Lung (tissue), 12 donors: ENCODE results near the gene GREB1. TPM values are rescaled to one million over a fixed set of nuclear protein-coding genes. Genes with fewer than 3 reads are reported as not detected.

Experiments used
- ATAC-seq: fragments of 200-7000 bp; cut with Tn5 transposase; one replicate; pipeline ENCODE4 v1.9.1; 2020; ENCODE audit warnings: moderate number of reproducible peaks; ENCODE audit not compliant: insufficient read depth, low FRiP score
- DNase-seq, 3 donors: peaks; one replicate each; pipeline ENCODE4 v3.0.0-alpha.2; 2013 to 2017
- H3K27ac ChIP-seq, 2 donors: one replicate each; pipeline ENCODE4 v1.5.1; 2013; ENCODE audit warnings: mild to moderate bottlenecking in 2 of 2, moderate library complexity in 2 of 2, control low read depth in 1 of 2, inconsistent platforms in 1 of 2, low read depth in 1 of 2, low read length in 1 of 2
- H3K27me3 ChIP-seq, 3 donors: one replicate each; pipeline ENCODE4 v1.5.1; 2013; ENCODE audit warnings: low read length in 2 of 3; ENCODE audit not compliant: control insufficient read depth in 3 of 3, insufficient read depth in 3 of 3
- H3K36me3 ChIP-seq, 4 donors: one replicate each; pipeline ENCODE4 v1.5.1; 2013; ENCODE audit warnings: low read length in 4 of 4, mild to moderate bottlenecking in 1 of 4, moderate library complexity in 1 of 4; ENCODE audit not compliant: control insufficient read depth in 4 of 4, insufficient read depth in 4 of 4
- H3K4me1 ChIP-seq, 5 donors: one replicate each; pipeline ENCODE4 v1.5.1; 2013; ENCODE audit warnings: low read length in 5 of 5, mild to moderate bottlenecking in 2 of 5, moderate library complexity in 1 of 5; ENCODE audit not compliant: control insufficient read depth in 5 of 5, insufficient read depth in 5 of 5
- H3K4me3 ChIP-seq: one replicate; pipeline ENCODE4 v1.5.1; 2013; ENCODE audit warnings: mild to moderate bottlenecking, control low read depth, moderate library complexity
- H3K9ac ChIP-seq, 2 donors: one replicate each; pipeline ENCODE4 v1.5.1; 2013; ENCODE audit warnings: low read length in 2 of 2, control low read depth in 1 of 2; ENCODE audit not compliant: insufficient read depth in 1 of 2
- H3K9me3 ChIP-seq, 4 donors: one replicate each; pipeline ENCODE4 v1.5.1; 2013; ENCODE audit warnings: low read length in 3 of 4, mild to moderate bottlenecking in 1 of 4, moderate library complexity in 1 of 4; ENCODE audit not compliant: control insufficient read depth in 4 of 4, insufficient read depth in 3 of 4
- WGBS, 2 donors: extraction: QIAGEN DNeasy Blood & Tissue Kit; methylation state at CpG; one replicate each; pipeline ENCODE4 v1.1.7; 2013; 5-methylcytosine and 5-hydroxymethylcytosine counted together
- polyA plus RNA-seq, 2 donors: library from polyadenylated mRNA; stranded (reverse); fragments of 200-250 nt; gene quantifications; one replicate each; pipeline ENCODE4 v1.2.1, GENCODE V29; 2013
- total RNA-seq, 2 donors: library from RNA; depleted of rRNA in 1 of 2; stranded (reverse); fragments of >200 nt in 1 of 2; gene quantifications; one replicate each; pipeline ENCODE4 v1.2.1, GENCODE V29; 2014 to 2021
- TF ChIP-seq, protein P1 (sequence below): IDR thresholded peaks from 2 replicates; pipeline ENCODE4 v1.5.1; 2012; ENCODE audit warnings: mild to moderate bottlenecking; ENCODE audit errors: control extremely low read depth, extremely low read depth
- donor health status: control.
- donor health status: control.
- donor health status: Bipolar disorder and iron deficiency.
- donor health status: healthy.
- donor health status: DM: yes; HTN: yes; CAD: no.

Gene GREB1
- total and polyA plus RNA-seq, 4 donors: 0.23 to 3.3 (median 1.8) TPM

DNA sequence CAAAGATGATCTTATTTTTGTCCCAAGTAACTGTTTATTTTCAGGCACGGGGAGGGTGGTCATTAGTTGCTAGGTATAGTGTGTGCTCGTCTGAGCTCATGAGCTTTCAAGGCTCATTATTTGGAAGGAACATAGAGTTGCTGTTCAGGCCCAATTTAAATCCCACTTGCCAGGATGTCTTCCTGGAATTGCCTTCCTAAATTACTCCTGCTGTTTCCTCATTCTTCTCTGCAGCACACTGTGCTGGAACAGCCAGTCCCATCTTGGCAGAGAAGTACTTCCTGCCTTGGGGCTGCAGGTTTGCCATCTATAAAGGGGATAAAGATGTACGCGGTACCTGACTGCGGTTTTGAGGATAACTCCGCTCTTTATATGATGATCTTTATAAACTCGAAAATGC lies 37.3 kb downstream of the GREB1 start:
- Histone ChIP-seq H3K9me3 (no peaks in the 10 kb centered on the region), H3K27ac (no peak overlapping the region), H3K36me3 (no peaks in the 10 kb centered on the region), H3K9ac (no peak overlapping the region), H3K4me1 (peaks cover 0 to 15% (median 0%) of the 10 kb centered on the region in 5 donors), H3K4me3 (no peak overlapping the region), H3K27me3 (no peaks in the 10 kb centered on the region)
- WGBS, 2 donors: 65 to 69% methylated on average over 7 of the region's 7 CpGs
- TF ChIP-seq, protein P1, sequence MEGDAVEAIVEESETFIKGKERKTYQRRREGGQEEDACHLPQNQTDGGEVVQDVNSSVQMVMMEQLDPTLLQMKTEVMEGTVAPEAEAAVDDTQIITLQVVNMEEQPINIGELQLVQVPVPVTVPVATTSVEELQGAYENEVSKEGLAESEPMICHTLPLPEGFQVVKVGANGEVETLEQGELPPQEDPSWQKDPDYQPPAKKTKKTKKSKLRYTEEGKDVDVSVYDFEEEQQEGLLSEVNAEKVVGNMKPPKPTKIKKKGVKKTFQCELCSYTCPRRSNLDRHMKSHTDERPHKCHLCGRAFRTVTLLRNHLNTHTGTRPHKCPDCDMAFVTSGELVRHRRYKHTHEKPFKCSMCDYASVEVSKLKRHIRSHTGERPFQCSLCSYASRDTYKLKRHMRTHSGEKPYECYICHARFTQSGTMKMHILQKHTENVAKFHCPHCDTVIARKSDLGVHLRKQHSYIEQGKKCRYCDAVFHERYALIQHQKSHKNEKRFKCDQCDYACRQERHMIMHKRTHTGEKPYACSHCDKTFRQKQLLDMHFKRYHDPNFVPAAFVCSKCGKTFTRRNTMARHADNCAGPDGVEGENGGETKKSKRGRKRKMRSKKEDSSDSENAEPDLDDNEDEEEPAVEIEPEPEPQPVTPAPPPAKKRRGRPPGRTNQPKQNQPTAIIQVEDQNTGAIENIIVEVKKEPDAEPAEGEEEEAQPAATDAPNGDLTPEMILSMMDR: no peak
- DNase-seq (no peak), ATAC-seq (no peak)

DNA sequence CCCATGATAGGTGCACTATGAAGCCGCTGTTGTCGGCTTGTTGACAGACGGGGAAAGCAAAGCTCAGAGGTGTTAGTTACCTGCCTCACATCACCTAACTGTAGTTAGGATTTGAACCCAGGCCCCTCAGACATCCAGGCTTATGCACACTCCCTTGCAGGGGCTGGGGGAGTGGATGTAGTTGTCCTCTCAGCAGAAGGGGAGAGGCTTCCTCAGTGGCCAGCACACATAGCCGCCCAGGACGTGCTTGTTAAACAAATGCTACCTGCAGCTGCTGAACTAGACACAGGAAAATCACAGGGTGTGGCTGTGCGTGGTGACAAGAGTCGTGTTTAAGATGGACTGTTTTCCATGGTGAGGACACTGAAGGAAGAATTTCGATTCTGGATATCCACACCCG lies 39.2 kb downstream of the GREB1 start:
- DNase-seq: no peak

DNA sequence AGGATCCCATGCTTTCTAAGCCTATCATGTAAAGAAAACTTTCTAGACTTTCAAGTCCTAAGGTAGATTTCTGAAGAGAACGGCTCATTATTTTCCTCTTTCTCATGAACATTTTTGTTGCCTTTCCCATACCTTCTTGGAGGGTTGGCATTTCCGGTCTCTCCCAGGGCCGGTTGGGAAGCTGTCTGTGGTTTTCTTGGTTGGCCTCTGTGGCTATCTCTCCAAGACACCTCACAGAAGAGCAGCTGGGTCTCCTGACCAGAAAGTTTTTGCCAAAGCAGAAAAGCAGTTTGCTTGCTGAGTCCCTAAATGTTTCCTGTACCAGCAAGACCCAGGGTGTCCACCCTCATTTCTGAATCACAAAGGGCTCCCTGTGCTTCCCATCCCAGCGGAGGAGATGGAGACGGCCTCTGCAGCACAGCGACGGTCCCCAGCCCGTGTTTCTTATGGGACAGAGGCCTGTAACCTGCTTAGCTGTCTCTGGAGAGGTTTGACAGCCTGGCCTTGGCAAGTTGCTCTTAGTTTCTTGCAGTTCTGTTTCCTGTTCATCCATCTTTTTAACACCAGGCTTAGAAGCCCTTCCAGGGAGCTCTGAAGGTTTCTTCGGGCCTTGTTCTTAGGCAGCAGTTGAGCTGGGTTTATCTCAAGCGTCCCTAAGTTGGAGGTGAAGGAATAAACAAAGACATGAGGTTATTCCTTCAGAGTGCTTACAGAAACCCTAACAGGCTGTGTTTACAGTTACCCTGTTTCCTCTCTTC lies 39.8 kb downstream of the GREB1 start:
- Histone ChIP-seq H3K4me1 (peaks cover 0 to 15% (median 0%) of the 10 kb centered on the region in 5 donors), H3K36me3 (no peaks in the 10 kb centered on the region), H3K9ac (no peak overlapping the region), H3K9me3 (no peaks in the 10 kb centered on the region), H3K4me3 (no peak overlapping the region), H3K27me3 (no peaks in the 10 kb centered on the region), H3K27ac (no peak overlapping the region)
- ATAC-seq: no peak
- peak in 2 of 3 donors; percentile 42 to 69 for DNase-seq
- TF ChIP-seq, protein P1: no peak
- WGBS, 2 donors: 80% methylated on average over 10 of the region's 10 CpGs

More for the DNA sequence above, 39.2 kb downstream of the GREB1 start:
- Histone ChIP-seq H3K27ac (no peak overlapping the region), H3K9me3 (no peaks in the 10 kb centered on the region), H3K4me1 (peaks cover 0 to 15% (median 0%) of the 10 kb centered on the region in 5 donors), H3K36me3 (no peaks in the 10 kb centered on the region), H3K27me3 (no peaks in the 10 kb centered on the region), H3K4me3 (no peak overlapping the region), H3K9ac (no peak overlapping the region)
- WGBS, 2 donors: 84 to 90% methylated on average over 9 of the region's 9 CpGs
- TF ChIP-seq, protein P1: no peak
- ATAC-seq: no peak
